Measurements from ENCODE around the gene HSD17B8.

DNA sequence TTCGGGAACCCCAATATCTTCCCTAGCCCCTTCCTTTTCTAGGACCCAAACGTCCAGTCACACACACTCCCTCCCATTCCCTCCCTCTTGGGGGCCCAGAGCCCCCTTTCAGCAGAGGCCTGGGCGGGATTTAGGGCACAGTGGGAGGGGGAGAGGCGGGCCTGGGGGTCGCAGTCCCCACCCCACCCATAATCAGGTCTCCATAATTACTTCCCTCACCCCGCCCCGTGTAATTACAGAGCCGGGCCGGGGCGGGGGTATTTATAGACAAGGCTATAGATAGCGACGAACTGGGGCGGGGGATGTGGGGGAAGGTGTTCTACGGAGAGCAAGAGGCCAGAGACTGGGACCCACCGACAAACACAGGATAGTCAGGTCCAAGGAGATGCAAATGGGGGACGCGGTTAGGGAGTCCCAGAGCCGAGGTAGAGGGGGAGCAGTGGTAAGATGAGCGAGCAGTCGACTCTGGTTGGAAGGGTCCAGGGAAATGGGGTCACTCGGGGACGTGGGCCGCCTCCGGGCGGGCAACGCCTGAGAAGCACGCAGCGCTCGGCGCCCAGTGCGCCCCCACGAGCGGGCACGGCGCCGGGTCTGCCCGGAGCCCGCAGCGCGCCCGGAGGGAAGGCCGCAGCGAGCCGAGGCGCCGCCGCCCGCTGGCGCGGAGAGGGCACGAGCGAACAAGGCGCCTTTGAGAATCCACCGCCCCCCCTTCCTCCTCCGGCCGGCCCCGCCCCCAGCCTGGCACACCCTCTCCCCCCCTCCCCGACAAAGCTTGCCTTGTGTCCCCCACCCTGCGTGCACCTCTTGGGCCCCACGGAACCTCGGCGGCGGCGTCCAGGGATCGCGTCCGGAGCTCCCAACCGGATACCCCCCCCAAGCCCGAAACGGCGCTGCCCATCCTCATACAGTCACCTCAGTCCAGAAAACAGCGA lies 11.5 kb upstream of the HSD17B8 start:
- TF ChIP-seq, protein P1, sequence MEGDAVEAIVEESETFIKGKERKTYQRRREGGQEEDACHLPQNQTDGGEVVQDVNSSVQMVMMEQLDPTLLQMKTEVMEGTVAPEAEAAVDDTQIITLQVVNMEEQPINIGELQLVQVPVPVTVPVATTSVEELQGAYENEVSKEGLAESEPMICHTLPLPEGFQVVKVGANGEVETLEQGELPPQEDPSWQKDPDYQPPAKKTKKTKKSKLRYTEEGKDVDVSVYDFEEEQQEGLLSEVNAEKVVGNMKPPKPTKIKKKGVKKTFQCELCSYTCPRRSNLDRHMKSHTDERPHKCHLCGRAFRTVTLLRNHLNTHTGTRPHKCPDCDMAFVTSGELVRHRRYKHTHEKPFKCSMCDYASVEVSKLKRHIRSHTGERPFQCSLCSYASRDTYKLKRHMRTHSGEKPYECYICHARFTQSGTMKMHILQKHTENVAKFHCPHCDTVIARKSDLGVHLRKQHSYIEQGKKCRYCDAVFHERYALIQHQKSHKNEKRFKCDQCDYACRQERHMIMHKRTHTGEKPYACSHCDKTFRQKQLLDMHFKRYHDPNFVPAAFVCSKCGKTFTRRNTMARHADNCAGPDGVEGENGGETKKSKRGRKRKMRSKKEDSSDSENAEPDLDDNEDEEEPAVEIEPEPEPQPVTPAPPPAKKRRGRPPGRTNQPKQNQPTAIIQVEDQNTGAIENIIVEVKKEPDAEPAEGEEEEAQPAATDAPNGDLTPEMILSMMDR (IDR thresholded peaks at IDR 0.05): no peak
- no peak for TF ChIP-seq EZH2 (IDR thresholded peaks at IDR 0.05; ENCODE audit: borderline replicate concordance, insufficient read depth, low read depth, low read length, poor library complexity, severe bottlenecking)

Measured in B cell (primary cell).